SU-DHL-6 (cell line): ENCODE data around the gene PSME4.

Experiments
- CTCF ChIP-seq: fragments of 200-600 bp; sonication (generic); IDR thresholded peaks from one replicate; pipeline ENCODE4 v1.5.1; 2017; ENCODE audit warnings: antibody characterized with exemption, mild to moderate bottlenecking, low read length, moderate library complexity; ENCODE audit not compliant: insufficient read depth, poor library complexity, severe bottlenecking
- EZH2phosphoT487 ChIP-seq: fragments of 200-600 bp; sonication (generic), shearing (Covaris generic); conservative IDR thresholded peaks from 2 replicates; pipeline ENCODE4 v1.6.1; 2018; ENCODE audit warnings: mild to moderate bottlenecking, antibody characterized with exemption, low read length, moderate library complexity, mixed read lengths

- TF ChIP-seq EZH2phosphoT487 (no peak), CTCF (no peak)
Measured at GRCh38 chr2:53854678-53855077, 116.1 kb downstream of the PSME4 start.
